Measurements from ENCODE around the gene CARD9.
A peak's percentile ranks its signal among the peaks of the same experiment; 100 is the strongest.

Gene CARD9

GRCh38 chr9:136401173-136401922, 27.9 kb upstream of the CARD9 start:
- DNase-seq (ENCODE audit: low spot score): no peak

GRCh38 chr9:136400038-136400834, 26.8 kb upstream of the CARD9 start, which contains the start of gene SNAPC4:
Gene SNAPC4 (minus strand): TSS chr9:136400170. CDS start chr9:136398428, 1,742 bp downstream.
- peak; percentile 92 for DNase-seq (ENCODE audit: low spot score)

GRCh38 chr9:136399176-136400037, 25.9 kb upstream of the CARD9 start:
- DNase-seq (ENCODE audit: low spot score): peak; percentile 46

GRCh38 chr9:136398286-136398685, 24.8 kb upstream of the CARD9 start:
- no peak for DNase-seq (ENCODE audit: low spot score)

- DNase-seq (ENCODE audit: low spot score): no peak
These were observed 24.2 kb upstream of the CARD9 start for GRCh38 chr9:136397643-136398042.

GRCh38 chr9:136396219-136396515, 22.7 kb upstream of the CARD9 start:
- no peak for DNase-seq (ENCODE audit: low spot score)

GRCh38 chr9:136395345-136396218, 22.1 kb upstream of the CARD9 start:
- no peak for DNase-seq (ENCODE audit: low spot score)

GRCh38 chr9:136395020-136395340, 21.5 kb upstream of the CARD9 start:
- no peak for DNase-seq (ENCODE audit: low spot score)

- no peak for DNase-seq (ENCODE audit: low spot score)
These were observed 21.0 kb upstream of the CARD9 start for GRCh38 chr9:136394312-136395019.

GRCh38 chr9:136393531-136393930, 20.1 kb upstream of the CARD9 start:
- no peak for DNase-seq (ENCODE audit: low spot score)

GRCh38 chr9:136392538-136393449, 19.3 kb upstream of the CARD9 start:
- DNase-seq (ENCODE audit: low spot score): no peak

GRCh38 chr9:136391737-136392537, 18.5 kb upstream of the CARD9 start:
- DNase-seq (ENCODE audit: low spot score): no peak

GRCh38 chr9:136389396-136389795, 15.9 kb upstream of the CARD9 start:
- no peak for DNase-seq (ENCODE audit: low spot score)

GRCh38 chr9:136387217-136387616, 13.7 kb upstream of the CARD9 start:
- no peak for DNase-seq (ENCODE audit: low spot score)

- DNase-seq (ENCODE audit: low spot score): no peak
These were observed 12.5 kb upstream of the CARD9 start for GRCh38 chr9:136386018-136386417.

- DNase-seq (ENCODE audit: low spot score): no peak
These were observed 11.5 kb upstream of the CARD9 start for GRCh38 chr9:136385015-136385414.

GRCh38 chr9:136383436-136383835, 10.0 kb upstream of the CARD9 start:
- DNase-seq (ENCODE audit: low spot score): no peak

GRCh38 chr9:136381966-136382513, 8.6 kb upstream of the CARD9 start:
- no peak for DNase-seq (ENCODE audit: low spot score)

- DNase-seq (ENCODE audit: low spot score): no peak
These were observed 7.8 kb upstream of the CARD9 start for GRCh38 chr9:136381311-136381710.

Data from germinal center (tissue), 1 donor.